ENCODE measurements around the gene BICRA. TPM values are rescaled to one million over a fixed set of nuclear protein-coding genes. Genes with fewer than 3 reads are reported as not detected.

The BICRA gene
- total RNA-seq, 1 experiment from 2014 or later: 0.34 TPM

GRCh38 chr19:47676811-47677210 lies 67.9 kb downstream of the BICRA start:
- DNase-seq (ENCODE audit: low read depth): no peak
- in situ Hi-C loops (cut with HindIII; ENCODE audit: low pct_unique_long_range_greater_than_20kb, low sequenced_read_pairs): no loop called here

- DNase-seq (ENCODE audit: low read depth): no peak
- in situ Hi-C loops (cut with HindIII; ENCODE audit: low pct_unique_long_range_greater_than_20kb, low sequenced_read_pairs): no loop called here
These were observed 70.4 kb downstream of the BICRA start for GRCh38 chr19:47679251-47679900.

GRCh38 chr19:47679922-47680857 lies 71.3 kb downstream of the BICRA start:
- in situ Hi-C loops (cut with HindIII; ENCODE audit: low pct_unique_long_range_greater_than_20kb, low sequenced_read_pairs): no loop called here
- no peak for DNase-seq (ENCODE audit: low read depth)

- in situ Hi-C loops (cut with HindIII; ENCODE audit: low pct_unique_long_range_greater_than_20kb, low sequenced_read_pairs): no loop called here
- no peak for DNase-seq (ENCODE audit: low read depth)
These were observed 72.0 kb downstream of the BICRA start for GRCh38 chr19:47680858-47681332.

- in situ Hi-C loops (cut with HindIII; ENCODE audit: low pct_unique_long_range_greater_than_20kb, low sequenced_read_pairs): no loop called here
- DNase-seq (ENCODE audit: low read depth): no peak
These were observed 72.5 kb downstream of the BICRA start for GRCh38 chr19:47681388-47681787.

- no peak for DNase-seq (ENCODE audit: low read depth)
- in situ Hi-C loops (cut with HindIII; ENCODE audit: low pct_unique_long_range_greater_than_20kb, low sequenced_read_pairs): no loop called here
These were observed 73.0 kb downstream of the BICRA start for GRCh38 chr19:47681936-47682335.

- in situ Hi-C loops (cut with HindIII; ENCODE audit: low pct_unique_long_range_greater_than_20kb, low sequenced_read_pairs): no loop called here
- no peak for DNase-seq (ENCODE audit: low read depth)
These were observed 74.0 kb downstream of the BICRA start for GRCh38 chr19:47682939-47683338.

- DNase-seq (ENCODE audit: low read depth): no peak
- in situ Hi-C loops (cut with HindIII; ENCODE audit: low pct_unique_long_range_greater_than_20kb, low sequenced_read_pairs): no loop called here
These were observed 77.9 kb downstream of the BICRA start for GRCh38 chr19:47686679-47687450.

- no peak for DNase-seq (ENCODE audit: low read depth)
- in situ Hi-C loops (cut with HindIII; ENCODE audit: low pct_unique_long_range_greater_than_20kb, low sequenced_read_pairs): no loop called here
These were observed 79.0 kb downstream of the BICRA start for GRCh38 chr19:47687906-47688305.

- in situ Hi-C loops (cut with HindIII; ENCODE audit: low pct_unique_long_range_greater_than_20kb, low sequenced_read_pairs): no loop called here
- DNase-seq (ENCODE audit: low read depth): no peak
These were observed 82.2 kb downstream of the BICRA start for GRCh38 chr19:47691090-47691489.

GRCh38 chr19:47691782-47692181 lies 82.8 kb downstream of the BICRA start:
- DNase-seq (ENCODE audit: low read depth): no peak
- in situ Hi-C loops (cut with HindIII; ENCODE audit: low pct_unique_long_range_greater_than_20kb, low sequenced_read_pairs): no loop called here

- in situ Hi-C loops (cut with HindIII; ENCODE audit: low pct_unique_long_range_greater_than_20kb, low sequenced_read_pairs): no loop called here
- no peak for DNase-seq (ENCODE audit: low read depth)
These were observed 84.6 kb downstream of the BICRA start for GRCh38 chr19:47693489-47693888.

GRCh38 chr19:47693903-47694302 lies 85.0 kb downstream of the BICRA start:
- in situ Hi-C loops (cut with HindIII; ENCODE audit: low pct_unique_long_range_greater_than_20kb, low sequenced_read_pairs): no loop called here
- no peak for DNase-seq (ENCODE audit: low read depth)

GRCh38 chr19:47694466-47695273 lies 85.7 kb downstream of the BICRA start:
- in situ Hi-C loops (cut with HindIII; ENCODE audit: low pct_unique_long_range_greater_than_20kb, low sequenced_read_pairs): no loop called here
- DNase-seq (ENCODE audit: low read depth): no peak

- no peak for DNase-seq (ENCODE audit: low read depth)
- in situ Hi-C loops (cut with HindIII; ENCODE audit: low pct_unique_long_range_greater_than_20kb, low sequenced_read_pairs): no loop called here
These were observed 86.8 kb downstream of the BICRA start for GRCh38 chr19:47695533-47696262.

- in situ Hi-C loops (cut with HindIII; ENCODE audit: low pct_unique_long_range_greater_than_20kb, low sequenced_read_pairs): no loop called here
- no peak for DNase-seq (ENCODE audit: low read depth)
These were observed 87.7 kb downstream of the BICRA start for GRCh38 chr19:47696635-47697034.

- DNase-seq (ENCODE audit: low read depth): peak; percentile 81
- in situ Hi-C loops (cut with HindIII; ENCODE audit: low pct_unique_long_range_greater_than_20kb, low sequenced_read_pairs): no loop called here
These were observed 89.1 kb downstream of the BICRA start for GRCh38 chr19:47697863-47698609.

All from Caki2 (cell line).